HTR-8/SVneo (cell line): ENCODE data around the gene TBCD.
A peak's percentile ranks its signal among the peaks of the same experiment; 100 is the strongest.
"Not testable (repeated sequence)": the region's sequence is repeated elsewhere in the genome, so short reads cannot be mapped to it uniquely, and the experiment has no call there.

Experiments
- DNase-seq: peaks from one replicate; pipeline ENCODE4 v3.0.0; 2011; ENCODE audit warnings: low spot score, mixed read lengths; ENCODE audit not compliant: insufficient read length
- FAIRE-seq: peaks from 2 replicates; lab custom pipeline; 2011; peaks lifted over from hg19 to GRCh38; lab: Jason Lieb, UNC

Gene TBCD

DNA sequence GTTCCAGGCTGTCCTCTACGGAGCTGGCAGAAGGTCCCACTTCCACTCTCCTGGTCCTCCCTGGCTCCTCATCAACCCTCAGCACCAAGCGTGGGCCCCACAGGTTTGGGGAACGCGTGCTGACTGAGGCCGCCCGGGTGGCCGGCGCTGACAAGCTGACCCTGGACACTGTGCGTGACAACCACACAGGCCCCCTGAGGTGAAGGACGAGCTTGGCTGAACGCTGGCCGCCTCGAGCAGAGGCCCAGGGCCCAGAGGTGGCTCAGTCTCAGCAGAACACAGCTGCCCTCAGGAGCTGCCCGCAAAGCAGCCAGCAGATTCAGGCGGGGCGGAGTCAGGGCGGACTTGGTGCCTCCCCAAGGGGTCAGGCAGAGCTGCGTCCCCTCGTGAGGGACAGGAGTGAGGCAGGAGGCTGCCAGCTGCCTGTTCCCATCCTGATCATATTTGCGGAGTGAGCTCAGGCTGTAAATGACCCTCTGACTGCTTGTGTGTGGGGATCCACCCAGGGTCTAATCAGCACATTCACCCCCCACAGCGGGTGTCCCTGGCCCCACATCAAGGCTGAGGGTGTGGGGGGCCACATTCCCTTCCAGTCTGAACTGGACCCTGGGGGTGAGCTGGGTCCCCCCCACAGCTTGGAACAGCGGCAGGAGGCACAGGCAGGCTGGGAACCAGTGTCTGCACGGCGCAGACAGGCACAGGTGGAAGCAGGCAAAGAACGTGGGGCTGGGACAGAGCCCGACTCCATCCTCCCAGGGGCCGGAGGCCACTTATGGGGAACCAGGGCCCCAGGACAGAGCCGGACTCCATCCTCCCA is 222.5 kb downstream of the TBCD start:
- FAIRE-seq (no peak), DNase-seq (no peak)

DNA sequence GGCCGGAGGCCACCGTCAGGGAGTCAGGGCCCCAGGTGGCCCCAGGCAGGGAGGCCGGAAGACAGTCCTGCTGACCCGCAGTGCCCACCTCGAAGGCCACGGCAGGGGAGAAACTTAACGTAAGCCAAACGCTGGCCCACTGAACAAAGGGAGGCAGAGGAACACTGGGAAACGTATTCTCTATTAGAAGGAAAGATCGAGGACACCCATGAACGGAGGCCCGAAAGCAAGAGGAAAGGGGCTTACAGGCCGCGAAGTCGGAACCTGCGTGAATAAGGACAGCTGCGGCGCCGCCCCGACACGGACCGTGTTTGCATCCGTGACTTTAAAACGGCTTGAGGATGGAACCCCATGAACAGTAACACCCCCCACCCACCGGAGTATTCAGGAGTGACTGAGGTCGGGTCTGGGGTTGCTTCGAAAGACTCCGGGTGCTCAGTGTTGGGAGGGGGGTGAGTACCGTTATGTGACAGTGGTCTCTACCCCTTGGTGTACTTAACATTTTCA is 225.2 kb downstream of the TBCD start:
- no peak for DNase-seq
- FAIRE-seq, result no peak

DNA sequence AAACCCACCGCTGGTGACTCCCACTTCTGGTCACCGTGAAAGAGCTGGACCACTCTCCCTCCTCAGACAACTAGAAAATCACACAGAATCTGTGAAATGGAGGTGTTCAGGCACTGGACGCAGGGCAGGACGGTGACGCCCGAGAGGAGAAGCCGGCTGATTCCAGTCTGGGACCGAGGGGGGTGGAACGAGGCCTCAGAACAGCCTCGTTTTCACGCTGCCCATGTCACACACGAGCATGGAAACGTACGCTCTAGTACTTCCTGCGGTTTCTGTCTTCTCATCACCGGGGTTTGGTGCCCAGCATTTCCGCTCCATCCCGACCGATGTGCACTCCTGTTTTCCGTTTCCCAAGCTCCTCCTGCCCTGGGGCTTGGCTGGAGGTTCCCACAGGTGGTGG is 225.7 kb downstream of the TBCD start:
- DNase-seq (no peak), FAIRE-seq (no peak)

DNA sequence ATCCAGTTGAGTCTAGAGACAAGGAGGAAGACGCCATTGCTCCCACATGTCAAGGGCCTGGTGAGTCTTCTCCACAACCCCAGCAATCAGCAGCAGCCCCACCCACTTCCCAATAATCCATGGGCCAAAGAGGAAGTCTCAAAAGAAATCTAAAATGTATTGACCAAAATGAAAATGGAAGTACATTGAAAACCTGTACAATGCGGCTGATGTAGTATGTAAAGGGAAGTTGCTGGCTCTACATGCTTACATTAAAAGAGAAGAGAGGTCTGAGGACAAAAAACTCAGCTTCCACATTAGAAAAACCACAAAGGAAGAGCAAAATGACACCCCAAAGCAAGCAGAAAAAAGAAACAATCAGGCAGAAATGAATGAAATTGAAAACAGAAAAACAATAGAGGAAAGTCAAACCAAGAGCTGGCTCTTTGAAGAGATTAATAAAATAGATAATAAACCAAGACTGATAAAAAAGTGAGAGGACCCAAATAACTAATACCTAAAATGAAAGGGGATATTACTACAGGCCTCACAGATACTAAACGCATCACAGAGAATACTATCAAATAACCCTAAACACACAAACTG is 227.0 kb downstream of the TBCD start:
- FAIRE-seq (no peak), DNase-seq (no peak)

DNA sequence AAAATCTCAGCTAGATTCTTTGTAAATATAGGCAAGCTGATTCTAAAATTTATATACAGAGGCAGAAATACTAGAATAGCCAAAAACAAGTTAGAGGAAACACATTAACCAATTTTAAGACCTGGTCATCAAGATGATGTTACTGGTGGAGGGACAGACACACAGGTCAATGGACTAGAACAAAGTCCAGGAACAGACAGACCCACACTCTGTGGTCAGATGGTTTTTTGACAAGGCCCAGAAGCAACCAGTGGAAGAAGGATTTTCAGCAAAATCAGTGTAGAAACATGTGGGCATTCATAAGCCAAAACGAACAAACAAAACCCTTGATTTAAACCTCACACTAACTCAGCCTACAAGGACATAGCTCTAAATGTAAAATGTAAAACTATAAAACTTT is 227.9 kb downstream of the TBCD start:
- FAIRE-seq (no peak), DNase-seq (no peak)

DNA sequence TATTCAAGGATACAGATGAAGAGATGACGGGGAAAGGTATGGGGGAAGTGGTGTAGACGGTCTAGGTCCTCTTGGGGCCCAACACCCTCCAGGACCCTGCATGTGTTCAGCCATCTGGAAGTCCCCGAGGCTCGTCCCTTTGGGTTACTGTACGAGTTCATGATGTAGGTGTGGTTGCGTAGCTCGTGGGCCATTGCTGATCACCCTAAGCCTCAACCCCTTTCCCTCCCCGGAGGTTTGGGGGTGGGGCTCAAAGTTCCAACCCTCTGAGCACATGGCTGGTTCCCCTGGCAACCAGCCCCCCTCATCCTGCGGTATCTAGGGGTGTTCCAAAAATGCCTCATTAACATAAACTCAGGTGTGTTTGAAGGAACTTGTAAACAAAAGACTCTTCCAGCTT is 228.8 kb downstream of the TBCD start:
- no peak for FAIRE-seq

DNA sequence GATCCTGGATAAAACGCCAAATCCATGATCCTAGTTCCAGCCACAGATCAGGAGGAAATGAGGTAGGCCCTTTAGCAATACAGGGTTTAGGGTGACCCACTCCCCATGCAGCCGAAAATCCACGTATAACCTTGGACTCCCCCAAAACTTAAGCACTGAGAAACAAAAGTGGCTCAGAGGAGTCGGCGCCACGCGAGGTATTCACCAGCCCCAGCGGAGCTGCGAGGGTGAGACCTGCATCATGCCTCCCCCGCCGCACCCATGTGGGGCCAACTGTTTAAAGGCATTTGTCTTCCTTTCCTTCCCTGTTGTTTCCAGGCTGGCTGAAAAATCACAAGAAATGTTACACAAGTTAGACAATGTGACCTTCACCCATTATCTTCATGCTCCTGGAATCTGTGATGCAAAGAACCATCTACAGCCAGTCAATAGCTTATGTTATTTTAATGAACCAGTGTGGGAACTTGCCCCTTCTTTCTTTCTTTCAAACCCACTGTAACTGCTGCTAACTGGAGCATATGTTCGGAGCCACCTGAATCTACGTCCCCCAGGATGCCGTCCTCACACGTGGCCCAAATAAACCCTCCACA is 229.4 kb downstream of the TBCD start:
- FAIRE-seq (no peak), DNase-seq (no peak)

More for the DNA sequence above, 228.8 kb downstream of the TBCD start:
- no peak for DNase-seq

DNA sequence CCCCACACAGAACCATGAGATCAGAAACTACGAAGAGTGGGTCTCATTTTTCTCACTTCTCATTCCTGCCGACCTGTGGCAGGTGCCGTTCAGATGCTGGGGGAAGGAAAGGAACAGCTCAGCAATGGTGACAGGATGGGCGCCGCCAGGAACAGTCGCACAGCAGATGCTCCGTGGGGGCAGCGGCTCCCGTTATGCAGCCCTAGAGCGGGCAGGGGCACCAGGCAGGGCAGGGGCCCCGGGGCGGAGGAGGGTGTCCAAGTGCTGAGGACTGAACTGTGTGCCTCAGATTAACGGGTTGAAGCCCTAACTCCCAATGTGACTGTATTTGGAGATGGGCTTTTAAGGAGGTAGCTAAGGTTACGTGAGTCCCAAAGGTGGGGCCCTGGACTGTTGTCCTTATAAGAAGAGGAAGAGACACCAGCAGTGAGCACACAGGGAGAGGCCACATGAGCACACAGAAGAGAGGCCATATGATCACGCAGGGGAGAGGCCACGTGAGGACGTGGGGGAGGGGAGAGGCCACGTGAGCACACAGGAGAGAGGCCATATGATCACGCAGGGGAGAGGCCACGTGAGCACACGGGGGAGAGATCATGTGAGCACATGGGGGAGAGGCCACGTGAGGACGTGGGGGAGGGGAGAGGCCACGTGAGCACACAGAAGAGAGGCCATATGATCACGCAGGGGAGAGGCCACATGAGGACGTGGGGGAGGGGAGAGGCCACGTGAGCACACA is 231.8 kb downstream of the TBCD start:
- DNase-seq, result no peak
- no peak for FAIRE-seq

DNA sequence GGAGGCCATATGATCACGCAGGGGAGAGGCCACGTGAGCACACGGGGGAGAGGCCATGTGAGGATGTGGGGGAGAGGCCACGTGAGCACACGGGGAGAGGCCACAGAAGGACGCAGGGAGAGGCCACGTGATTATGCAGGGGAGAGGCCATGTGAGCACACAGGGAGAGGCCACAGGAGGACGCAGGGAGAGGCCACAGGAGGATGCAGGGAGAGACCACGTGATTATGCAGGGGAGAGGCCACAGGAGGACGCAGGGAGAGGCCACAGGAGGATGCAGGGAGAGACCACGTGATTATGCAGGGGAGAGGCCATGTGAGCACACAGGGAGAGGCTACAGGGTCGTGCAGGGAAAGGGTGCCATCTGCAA is 232.4 kb downstream of the TBCD start:
- peak; percentile 82 for FAIRE-seq
- not testable (repeated sequence) for DNase-seq

DNA sequence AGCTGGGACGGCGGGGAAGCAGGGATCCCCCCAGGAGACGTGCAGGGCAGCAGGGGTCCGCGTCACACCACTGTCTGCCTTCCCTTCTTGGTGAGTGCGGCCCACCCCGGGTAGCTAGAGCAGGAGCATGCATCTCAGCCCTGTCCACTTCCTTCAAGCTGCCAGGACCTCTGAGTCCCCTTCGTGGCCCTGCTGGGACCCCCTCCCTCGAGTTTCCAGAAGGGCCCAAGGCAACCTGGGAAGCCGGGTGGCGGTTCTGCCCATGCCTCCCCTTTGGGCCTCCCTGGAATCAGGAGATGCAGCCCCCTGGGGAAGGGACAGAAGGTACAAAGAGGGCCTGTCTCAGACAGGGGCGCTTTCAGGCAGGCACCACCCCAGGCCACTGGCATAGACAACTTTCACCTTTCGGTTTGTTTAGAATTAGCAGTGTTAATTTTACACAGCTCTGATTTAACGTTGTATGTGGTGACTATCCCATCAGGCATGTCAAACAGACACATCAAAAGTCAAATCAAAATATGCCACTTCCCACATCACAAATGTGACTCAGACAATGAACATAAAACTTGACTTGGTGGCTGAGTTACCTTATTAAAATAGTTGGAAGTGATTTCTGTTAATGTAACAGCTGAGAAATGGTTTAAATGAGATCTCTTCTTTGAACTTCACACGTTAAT is 233.0 kb downstream of the TBCD start:
- DNase-seq, result no peak
- FAIRE-seq, result no peak

DNA sequence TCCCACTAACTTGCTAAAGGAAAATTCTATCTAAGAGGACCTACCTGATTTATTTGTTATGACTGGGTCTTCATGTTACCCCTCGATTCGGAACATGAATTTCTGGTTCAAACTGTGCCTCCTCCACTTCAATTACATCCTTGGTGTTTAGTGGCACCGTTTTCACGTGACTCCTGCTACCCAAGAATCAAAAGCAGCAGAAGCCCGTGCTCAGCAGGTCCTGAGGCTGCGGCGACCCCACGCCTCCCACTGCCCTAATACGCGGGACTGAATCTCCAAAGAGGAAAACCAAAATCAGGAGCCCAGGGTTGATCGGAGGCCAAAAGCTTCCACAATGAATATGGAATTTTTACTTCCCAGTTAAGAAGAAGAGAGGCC is 233.6 kb downstream of the TBCD start:
- DNase-seq (no peak), FAIRE-seq (no peak)

DNA sequence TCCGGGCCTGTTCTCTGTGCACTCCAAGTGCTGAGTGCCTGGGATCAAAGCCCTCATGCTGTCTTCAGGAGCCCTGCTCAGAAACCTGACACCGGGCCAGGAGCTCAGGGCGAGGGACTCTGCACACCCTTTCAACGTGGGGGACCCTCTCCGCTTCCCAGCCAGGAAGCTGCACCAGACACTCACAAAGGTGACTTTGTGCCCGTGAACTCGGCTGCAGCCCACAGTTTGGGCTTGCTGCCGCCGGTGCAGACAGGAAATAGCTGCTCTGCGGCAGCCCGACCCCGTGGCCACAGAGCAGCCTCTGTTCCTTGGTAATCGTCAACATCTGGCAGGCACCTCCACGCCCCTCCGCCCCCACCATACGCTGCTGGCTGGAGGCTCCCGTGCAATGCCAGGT is 234.1 kb downstream of the TBCD start:
- FAIRE-seq, result no peak
- no peak for DNase-seq

DNA sequence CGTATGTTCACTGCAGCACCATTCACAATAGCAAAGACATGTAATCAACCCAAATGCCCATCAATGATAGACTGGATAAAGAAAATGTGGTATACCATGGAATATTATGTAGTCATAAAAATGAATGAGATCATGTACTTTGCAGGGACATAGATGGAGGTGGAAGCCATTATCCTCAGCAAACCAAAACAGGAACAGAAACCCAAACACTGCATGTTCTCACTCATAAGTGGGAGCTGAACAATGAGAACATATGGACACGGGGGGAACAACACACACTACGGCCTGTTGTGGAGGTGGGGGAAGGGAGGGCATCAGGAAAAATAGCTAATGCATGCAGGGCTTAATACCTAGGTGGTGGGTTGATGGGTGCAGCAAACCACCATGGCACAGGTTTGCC is 237.2 kb downstream of the TBCD start:
- not testable (repeated sequence) for FAIRE-seq

DNA sequence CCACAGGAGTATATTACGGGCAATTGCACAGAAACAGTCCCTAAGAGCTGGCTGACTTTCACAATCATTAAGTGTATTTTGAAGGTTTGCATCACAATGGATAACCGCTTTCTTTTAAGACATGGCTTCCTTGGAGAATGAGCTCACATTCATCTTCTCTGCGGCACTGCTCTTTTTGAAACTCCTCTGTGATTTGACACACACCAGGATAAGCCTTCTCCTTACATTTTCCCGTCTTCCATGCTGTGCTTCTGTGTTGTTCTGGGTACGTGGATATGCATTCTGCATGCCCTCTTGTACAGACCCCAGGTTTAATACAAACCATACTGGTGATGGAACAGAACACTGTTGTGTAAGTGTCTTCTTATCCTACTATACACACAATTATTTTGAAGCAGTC is 238.0 kb downstream of the TBCD start:
- no peak for FAIRE-seq
- no peak for DNase-seq

More for the DNA sequence above, 237.2 kb downstream of the TBCD start:
- DNase-seq, result not testable (repeated sequence)

DNA sequence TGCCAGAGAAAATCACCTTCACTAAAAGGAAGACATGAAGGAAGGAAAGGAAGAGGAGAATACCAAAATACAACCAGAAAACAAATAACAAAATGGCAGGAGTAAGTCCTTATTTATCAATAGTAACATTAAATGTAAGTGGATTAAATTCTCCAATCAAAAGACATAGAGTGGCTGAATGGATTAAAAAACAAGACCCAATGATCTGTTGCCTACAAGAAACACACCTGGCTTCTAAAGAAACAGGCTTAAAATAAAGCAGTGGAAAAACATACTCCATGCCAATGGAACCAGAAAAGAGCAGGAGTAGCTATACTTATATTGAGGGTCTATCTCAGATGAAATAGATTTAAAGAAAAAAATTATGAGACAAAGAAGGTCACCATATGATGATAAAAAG is 241.1 kb downstream of the TBCD start:
- DNase-seq, result no peak
- no peak for FAIRE-seq
